DMS153 (cell line): Measurements from ENCODE around the gene DENND1A.
"Not testable (repeated sequence)": the region's sequence is repeated elsewhere in the genome, so short reads cannot be mapped to it uniquely, and the experiment has no call there.

Source experiments
- DNase-seq: peaks from one replicate; lab custom pipeline; 2025; lab: John Stamatoyannopoulos, UW

The DENND1A gene

DNA sequence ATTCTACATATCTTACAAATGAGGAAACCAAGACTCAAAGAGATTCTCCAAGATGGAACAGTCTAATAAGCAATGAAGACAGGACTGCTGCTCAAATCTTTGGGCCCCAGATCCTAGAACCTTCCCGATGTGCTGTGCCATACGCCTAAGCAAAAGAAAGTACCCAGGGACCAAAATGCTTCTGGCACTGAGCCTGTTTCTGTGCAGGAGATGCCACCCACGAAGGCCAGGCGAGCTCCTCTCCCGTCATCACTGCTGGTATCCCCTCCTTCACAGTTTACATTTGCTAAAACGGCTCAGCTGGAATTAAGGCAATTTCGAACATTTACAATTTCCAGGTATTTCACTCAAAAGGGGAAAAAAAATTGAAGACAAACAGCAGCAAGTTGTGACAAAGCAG is 277.5 kb downstream of the DENND1A start:
- no peak for DNase-seq

GRCh38 chr9:123651871-123652270 is 278.1 kb downstream of the DENND1A start:
- DNase-seq = no peak

- no peak for DNase-seq
Observed at GRCh38 chr9:123651273-123651672, 278.7 kb downstream of the DENND1A start.

DNA sequence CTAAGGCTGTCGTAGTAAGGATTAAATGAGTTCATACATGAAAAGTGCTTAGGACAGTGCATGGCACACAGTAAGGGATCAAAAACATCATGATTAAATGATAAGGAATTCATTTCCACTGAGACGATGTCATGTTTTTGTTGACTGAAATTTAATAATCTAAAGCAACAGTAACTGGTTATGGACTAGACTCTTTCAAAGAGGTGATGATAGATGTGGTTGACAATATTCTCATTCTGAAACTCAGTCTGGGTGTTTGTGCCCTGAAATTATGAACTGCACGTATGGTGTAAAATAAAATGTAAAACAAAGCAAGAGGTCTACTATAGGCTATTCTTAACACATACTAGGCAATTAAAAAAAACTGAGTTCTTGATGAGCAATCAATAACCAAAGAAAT is 280.0 kb downstream of the DENND1A start:
- no peak for DNase-seq

GRCh38 chr9:123647145-123647544 is 282.8 kb downstream of the DENND1A start:
- no peak for DNase-seq

- no peak for DNase-seq
Observed at GRCh38 chr9:123645762-123646161, 284.2 kb downstream of the DENND1A start.

GRCh38 chr9:123645126-123645525 is 284.8 kb downstream of the DENND1A start:
- DNase-seq = no peak

- peak; percentile 79 for DNase-seq
Observed at GRCh38 chr9:123643518-123643917, 286.4 kb downstream of the DENND1A start.

DNA sequence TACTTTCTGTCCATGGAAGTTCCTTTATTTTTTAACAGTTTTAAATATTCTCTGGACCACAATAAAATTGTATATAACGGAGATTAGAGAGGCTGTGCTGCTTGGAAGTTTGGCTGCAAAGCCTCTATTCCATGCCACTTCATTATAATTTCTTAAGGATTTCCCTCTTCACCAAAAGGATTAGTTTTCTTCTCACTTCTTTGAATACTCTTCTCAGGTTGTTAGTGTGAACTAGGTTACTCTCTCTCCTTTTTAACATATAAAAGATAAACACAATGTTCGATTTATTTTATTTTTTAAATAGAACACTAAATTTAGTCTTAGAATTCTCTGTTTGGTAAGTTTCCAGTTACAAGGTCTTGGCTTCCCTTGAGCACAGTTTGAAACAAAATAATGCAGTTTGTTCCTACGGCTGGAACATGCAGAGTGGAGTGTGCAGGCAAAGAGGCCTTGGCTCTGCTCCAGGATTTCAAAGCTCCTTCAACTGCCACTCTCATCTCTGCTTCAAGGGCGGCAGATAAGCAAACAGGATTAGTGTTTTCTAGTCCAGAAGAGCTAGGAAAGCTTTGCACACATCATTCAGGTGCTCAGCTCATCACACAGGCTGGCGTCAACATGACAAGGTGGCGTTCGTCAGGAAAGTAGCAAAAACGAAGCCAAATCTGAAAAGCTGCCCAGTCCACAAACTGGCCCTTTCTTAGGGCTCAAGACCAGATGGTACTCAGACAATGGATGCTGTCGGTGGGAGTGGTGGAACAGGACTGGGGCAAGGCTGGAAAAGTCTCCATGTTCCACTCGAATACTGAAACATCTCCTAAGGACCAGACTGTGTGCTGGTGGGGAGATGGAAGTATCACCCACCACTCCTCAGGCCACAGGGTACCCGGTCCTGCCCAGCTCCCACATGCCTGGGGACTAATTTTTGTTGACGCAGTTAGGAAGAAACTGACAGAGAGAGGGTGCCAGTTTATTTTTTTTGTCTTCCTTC is 287.3 kb downstream of the DENND1A start:
- peak; percentile 91 for DNase-seq

- DNase-seq = no peak
Observed at GRCh38 chr9:123640792-123641222, 289.1 kb downstream of the DENND1A start.

GRCh38 chr9:123639743-123640142 is 290.2 kb downstream of the DENND1A start:
- no peak for DNase-seq

- DNase-seq = no peak
Observed at GRCh38 chr9:123637945-123638634, 291.8 kb downstream of the DENND1A start.

- DNase-seq = no peak
Observed at GRCh38 chr9:123637606-123637944, 292.4 kb downstream of the DENND1A start.

GRCh38 chr9:123636805-123637204 is 293.1 kb downstream of the DENND1A start:
- not testable (repeated sequence) for DNase-seq

DNA sequence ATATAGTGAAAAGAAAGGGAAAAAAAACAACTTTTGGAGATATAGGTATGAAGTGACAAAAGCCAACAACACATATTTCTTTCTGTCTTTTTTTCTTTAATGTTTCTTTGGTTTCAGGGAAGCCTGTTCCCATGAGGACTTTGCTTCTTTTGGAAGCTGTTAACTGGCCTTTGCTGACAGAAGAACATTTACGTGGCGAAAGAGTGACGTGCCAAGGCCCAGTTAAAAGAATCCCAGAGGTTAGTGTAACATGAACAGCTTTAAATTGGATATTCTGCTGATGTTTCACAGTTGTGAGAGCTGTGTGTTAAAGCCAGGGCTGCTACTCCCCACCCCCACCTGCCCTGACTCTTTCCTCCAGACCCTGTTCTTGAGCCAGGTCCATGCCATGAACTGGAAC is 298.1 kb downstream of the DENND1A start:
- no peak for DNase-seq

- no peak for DNase-seq
Observed at GRCh38 chr9:123630233-123630632, 299.7 kb downstream of the DENND1A start.

- DNase-seq = no peak
Observed at GRCh38 chr9:123629531-123629930, 300.4 kb downstream of the DENND1A start.

DNA sequence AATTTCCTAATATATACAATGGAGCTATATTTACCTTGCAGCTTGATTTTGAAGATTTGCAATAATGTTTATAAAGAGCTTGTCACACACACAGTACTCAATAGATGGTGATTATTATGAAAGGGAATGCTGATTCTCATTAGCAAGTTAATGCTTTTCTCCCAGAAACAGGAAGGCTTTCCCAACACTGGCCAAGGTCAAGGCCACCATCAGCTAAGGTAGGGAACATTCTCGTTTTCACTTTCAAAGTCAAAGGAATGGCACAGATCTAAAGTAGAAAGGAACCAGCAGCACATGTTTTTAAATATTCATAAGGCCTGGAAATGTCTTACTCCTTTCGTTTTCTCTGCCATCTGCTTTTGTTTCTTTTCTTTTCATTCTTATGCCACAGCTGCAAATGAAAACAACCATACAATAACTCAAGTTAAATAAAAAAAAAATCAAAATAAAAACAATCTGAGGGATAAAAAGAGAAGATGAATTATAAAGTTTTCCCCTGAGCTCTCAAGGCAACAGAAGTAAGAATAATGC is 307.1 kb downstream of the DENND1A start:
- no peak for DNase-seq

DNA sequence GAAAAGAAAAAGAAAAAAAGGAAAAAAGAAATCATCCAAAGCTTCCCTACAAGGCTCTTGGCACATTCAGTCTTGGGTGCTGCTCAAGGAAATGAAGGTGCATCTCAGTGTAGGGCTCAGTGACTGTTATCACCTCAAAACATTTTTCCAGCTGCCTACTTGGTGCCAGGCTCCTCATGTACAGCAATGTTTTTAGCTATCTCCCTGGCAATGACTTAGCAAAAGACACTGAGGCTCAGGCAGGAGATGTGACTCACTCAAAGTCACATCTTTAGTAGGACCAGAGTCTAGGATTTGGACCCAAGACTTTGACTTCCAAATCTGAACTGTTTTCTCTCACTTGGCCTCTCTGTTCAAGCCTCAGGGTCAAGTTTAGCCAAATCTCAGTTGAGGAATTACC is 309.7 kb downstream of the DENND1A start:
- DNase-seq = no peak

GRCh38 chr9:123617952-123618678 is 311.8 kb downstream of the DENND1A start:
- DNase-seq = no peak

DNA sequence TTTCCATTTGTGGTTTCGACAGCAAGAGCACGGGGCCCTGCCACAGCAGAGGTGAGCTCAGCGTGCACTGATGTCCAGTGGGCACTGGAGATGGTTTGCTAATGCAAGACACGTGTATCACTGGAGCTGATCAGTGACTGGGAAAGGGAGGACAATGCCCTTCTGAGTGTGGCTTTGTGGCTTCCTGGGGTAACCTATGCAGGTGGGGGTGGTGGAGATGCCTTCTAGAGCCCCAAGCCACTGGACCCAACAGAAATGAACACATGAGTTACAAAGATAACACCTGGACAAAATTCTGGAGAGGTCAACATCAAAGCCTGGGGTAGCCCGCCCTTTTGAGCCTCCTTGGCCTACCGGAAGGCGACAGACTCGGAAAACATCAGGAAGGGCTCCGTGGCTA is 312.6 kb downstream of the DENND1A start:
- DNase-seq = no peak

GRCh38 chr9:123616707-123617106 is 313.2 kb downstream of the DENND1A start:
- DNase-seq = no peak
